ENCODE measurements around the gene CSRP2. TPM values are rescaled to one million over a fixed set of nuclear protein-coding genes. Genes with fewer than 3 reads are reported as not detected.

CSRP2 gene
- total RNA-seq, 2 experiments from 2014 or later: 0.33 to 0.41 TPM

DNA sequence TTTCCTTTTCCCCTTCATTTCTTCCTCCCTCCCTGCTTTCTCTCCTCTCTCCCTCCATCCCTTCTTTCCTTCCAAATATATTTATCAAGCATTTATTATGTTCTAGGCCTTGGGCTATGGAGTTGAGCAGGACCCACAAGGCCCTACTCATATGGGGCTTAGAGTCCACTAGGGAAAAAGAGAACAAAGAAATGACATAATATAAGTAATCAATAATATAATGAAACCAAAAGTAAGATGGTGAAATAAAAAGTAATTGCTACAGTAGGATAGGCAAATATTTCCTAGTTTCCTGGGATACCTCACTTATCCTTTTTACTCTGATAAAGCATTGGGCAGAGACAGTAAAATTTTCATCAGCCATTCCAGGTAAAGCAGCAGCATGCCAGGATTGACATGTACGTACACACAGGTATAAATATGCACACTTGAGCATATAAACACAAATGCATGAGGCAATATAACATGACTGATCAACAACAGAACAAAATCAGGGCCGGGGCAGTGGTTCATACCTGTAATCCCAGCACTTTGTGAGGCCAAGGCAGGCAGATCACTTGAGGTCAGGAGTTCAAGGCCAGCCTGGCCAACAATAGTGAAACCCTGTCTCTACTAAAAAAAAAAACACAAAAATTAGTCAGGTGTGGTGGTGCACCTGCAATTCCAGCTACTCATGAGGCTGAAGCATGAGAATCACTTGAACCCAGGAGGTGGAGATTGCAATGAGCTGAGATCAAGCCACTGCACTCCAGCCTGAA, 35.5 kb upstream of the CSRP2 start:
- no peaks in the 10 kb centered on the region for H3K4me1 Mint-ChIP-seq (ENCODE audit: low read depth)

DNA sequence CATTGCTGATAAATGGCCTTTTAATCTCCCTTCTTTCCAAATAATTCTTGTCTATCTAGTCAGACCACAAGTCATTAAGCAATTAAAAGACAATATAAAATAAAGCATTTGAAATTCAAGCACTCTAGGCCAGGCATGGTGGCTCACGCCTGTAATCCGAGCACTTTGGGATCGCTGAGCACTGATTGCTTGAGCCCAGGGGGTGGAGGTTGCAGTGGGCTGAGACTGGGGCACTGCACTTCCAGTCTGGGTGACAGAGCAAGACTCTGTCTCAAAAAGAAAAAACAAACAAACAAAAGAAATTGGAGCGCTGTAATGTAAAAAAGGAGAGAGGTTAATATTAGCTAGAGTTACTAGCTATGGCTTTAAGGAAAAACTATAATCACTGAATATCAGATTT, 30.5 kb upstream of the CSRP2 start:
- Mint-ChIP-seq H3K9me3 (no peaks in the 10 kb centered on the region), H3K4me1 (ENCODE audit: low read depth) (no peaks in the 10 kb centered on the region), H3K27me3 (peaks cover 10% of the 10 kb centered on the region), H3K27ac (no peak overlapping the region), H3K36me3 (no peaks in the 10 kb centered on the region), H3K4me3 (no peak overlapping the region)
- ChIA-PET POLR2A (no interaction called here), CTCF (no interaction called here)
- intact Hi-C loops (cut with micrococcal nuclease): no loop called here
- no peak for DNase-seq

More for the DNA sequence above, 35.5 kb upstream of the CSRP2 start:
- Mint-ChIP-seq H3K4me3 (no peak overlapping the region), H3K27ac (no peak overlapping the region), H3K36me3 (no peaks in the 10 kb centered on the region), H3K9me3 (no peaks in the 10 kb centered on the region), H3K27me3 (peaks cover 7% of the 10 kb centered on the region)
- no peak for DNase-seq
- intact Hi-C loops (cut with micrococcal nuclease): no loop called here
- CTCF ChIA-PET: no interaction called here
- POLR2A ChIA-PET: no interaction called here

DNA sequence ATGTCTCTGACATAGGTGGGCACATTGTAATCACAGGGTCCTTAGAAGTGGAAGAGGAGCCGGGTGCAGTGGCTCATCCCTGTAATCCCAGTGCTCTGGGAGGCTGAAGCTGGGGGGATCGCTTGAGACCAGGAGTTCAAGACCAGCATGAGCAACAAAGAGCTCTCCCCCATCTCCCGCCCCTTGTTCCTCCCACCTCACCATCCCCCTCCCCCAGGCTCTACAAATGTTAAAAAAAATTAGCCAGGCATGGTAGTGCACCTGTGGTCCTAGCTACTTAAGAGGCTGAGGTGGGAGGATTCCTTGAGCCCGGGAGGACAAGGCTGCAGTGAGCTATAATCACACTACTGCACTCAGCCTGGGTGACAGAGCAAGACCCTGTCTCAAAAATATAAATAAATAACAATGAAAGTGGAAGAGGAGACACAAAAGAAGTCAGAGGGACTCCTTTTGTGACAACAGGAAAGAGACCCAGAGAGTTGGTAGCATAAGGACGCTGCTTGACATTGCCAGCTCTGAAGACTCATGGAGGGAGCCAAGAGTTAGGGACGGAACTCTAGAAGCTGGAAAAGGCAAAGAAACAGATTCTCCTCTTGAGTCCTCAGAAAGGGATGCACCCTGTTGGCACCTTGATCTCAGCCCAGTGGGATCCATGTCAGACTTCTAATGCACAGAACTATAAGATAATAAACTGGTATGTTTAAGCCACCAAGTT, 29.6 kb upstream of the CSRP2 start:
- ChIA-PET POLR2A (no interaction called here), CTCF (interaction anchor here (0.6 kb wide), 1 partner anchor 121 kb away, joined by 3 read pairs; no protein-coding TSS in a partner anchor)
- H3K36me3 Mint-ChIP-seq: no peaks in the 10 kb centered on the region

DNA sequence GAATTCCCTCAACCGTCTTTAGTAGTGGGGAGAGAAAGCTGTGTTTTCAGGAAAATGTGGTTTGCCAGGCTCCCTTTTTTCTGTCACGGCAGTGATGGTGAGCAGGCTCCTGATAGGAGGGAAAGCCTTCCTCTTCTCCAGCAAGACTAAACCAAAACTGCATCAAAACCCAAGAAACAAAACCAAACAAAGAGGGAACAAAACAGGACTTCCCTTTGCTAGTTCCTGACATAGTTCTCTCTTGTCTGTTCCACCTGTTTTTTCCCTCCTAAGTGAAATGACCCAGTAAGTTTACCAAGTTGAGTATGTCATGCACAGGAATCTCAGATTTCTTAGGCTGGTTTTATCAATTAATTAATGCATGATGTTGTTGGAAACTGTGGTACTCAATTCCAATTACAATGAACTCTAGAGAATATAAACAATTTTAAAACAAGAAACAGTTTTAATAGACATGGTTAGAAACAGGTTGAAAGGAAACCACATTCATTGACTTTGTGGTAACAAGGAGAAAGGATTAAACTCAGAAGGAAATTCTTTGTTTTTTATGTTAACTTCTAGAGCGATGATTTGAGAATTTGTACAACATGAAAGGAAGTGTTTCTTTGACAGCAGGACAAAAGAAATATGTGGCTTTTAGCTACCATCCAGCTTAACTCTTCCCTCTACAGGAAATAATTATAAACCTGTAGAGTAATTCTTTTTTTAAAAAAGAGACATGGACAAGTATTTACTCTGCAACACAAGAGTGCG, 23.0 kb upstream of the CSRP2 start:
- H3K27me3 Mint-ChIP-seq: peaks cover 3% of the 10 kb centered on the region
- ChIA-PET POLR2A (no interaction called here), CTCF (no interaction called here)
- DNase-seq: no peak
- intact Hi-C loops (cut with micrococcal nuclease): no loop called here
- H3K4me1 Mint-ChIP-seq (ENCODE audit: low read depth): peaks cover 9% of the 10 kb centered on the region
- no peak overlapping the region for H3K4me3 Mint-ChIP-seq
- H3K36me3 Mint-ChIP-seq: no peaks in the 10 kb centered on the region
- H3K27ac Mint-ChIP-seq: no peak overlapping the region
- no peaks in the 10 kb centered on the region for H3K9me3 Mint-ChIP-seq

More for the DNA sequence above, 29.6 kb upstream of the CSRP2 start:
- no peaks in the 10 kb centered on the region for H3K9me3 Mint-ChIP-seq
- DNase-seq: no peak
- H3K27ac Mint-ChIP-seq: no peak overlapping the region
- intact Hi-C loops (cut with micrococcal nuclease): no loop called here
- H3K4me1 Mint-ChIP-seq (ENCODE audit: low read depth): no peaks in the 10 kb centered on the region
- peaks cover 10% of the 10 kb centered on the region for H3K27me3 Mint-ChIP-seq
- H3K4me3 Mint-ChIP-seq: no peak overlapping the region

DNA sequence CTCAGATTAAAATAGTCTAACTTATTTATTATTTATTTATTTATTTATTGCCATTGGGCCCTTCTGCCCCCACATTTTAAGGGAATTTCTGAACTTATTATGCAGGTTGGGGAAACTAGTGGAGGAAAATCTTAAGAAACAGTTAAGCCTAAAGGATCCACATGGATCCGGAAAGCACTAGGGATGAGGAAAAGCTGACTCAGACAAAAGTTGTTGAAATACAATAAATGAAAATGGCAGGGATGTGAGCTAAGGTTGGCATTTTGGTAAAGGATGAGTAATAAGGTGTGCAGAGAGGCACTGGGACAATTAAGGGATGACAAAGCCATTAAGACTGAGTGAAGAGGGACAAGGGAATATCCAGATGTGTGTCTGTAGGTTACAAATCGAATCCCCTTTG, 20.7 kb upstream of the CSRP2 start:
- CTCF ChIA-PET: no interaction called here
- POLR2A ChIA-PET: no interaction called here
- Mint-ChIP-seq H3K27ac (no peak overlapping the region), H3K4me1 (ENCODE audit: low read depth) (peaks cover 9% of the 10 kb centered on the region), H3K9me3 (no peaks in the 10 kb centered on the region), H3K4me3 (no peak overlapping the region), H3K27me3 (no peaks in the 10 kb centered on the region), H3K36me3 (no peaks in the 10 kb centered on the region)
- intact Hi-C loops (cut with micrococcal nuclease): no loop called here
- DNase-seq: no peak

DNA sequence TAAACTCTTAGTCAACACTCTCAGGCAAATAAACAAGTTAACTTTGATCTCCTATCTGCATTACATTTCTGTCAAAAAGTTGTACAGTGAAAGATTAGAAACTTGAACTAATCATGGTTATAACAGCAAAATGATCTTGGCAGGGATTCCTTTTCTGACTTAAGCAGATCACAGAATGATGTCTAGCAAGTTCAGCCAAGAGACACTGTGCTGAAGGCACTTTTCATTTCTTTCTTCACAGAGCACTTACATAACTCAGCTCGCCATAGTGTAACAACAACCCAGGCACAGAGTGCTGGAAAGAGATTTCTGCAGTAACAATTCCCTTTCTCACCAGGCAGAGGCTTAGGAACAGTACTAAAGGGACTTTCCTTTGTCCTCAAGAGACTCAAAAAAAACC, 19.6 kb upstream of the CSRP2 start:
- Mint-ChIP-seq H3K4me1 (ENCODE audit: low read depth) (peaks cover 9% of the 10 kb centered on the region), H3K27me3 (no peaks in the 10 kb centered on the region), H3K27ac (no peak overlapping the region), H3K9me3 (peaks cover 4% of the 10 kb centered on the region), H3K4me3 (no peak overlapping the region), H3K36me3 (no peaks in the 10 kb centered on the region)
- POLR2A ChIA-PET: no interaction called here
- intact Hi-C loops (cut with micrococcal nuclease): no loop called here
- no peak for DNase-seq
- CTCF ChIA-PET: no interaction called here

DNA sequence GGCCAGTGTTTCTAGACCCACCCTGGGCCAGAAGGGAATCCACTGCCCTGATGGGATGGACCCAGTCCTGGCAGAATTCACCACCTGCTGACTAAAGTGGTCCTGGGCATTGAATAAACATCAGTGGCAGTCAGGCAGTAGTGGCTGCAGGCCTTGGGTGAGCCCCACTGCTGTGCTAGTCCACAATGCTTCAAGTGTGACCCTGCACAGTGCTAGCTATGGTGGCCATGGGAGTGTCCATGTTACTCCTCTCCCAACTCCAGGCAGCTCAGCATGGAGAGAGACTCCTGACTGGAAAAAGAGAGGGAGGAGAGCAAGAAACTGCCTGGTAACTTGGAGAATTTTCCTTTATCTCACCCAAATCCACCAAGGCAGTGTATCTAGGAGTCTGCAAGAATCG, 17.5 kb upstream of the CSRP2 start:
- Mint-ChIP-seq H3K36me3 (no peaks in the 10 kb centered on the region), H3K4me1 (ENCODE audit: low read depth) (no peaks in the 10 kb centered on the region), H3K27ac (no peak overlapping the region), H3K9me3 (peaks cover 4% of the 10 kb centered on the region), H3K4me3 (no peak overlapping the region), H3K27me3 (peaks cover 6% of the 10 kb centered on the region)
- DNase-seq: no peak
- POLR2A ChIA-PET: no interaction called here
- CTCF ChIA-PET: interaction anchor here (1.2 kb wide), 1 partner anchor 115 kb away, joined by 3 read pairs; no protein-coding TSS in a partner anchor
- intact Hi-C loops (cut with micrococcal nuclease): no loop called here

DNA sequence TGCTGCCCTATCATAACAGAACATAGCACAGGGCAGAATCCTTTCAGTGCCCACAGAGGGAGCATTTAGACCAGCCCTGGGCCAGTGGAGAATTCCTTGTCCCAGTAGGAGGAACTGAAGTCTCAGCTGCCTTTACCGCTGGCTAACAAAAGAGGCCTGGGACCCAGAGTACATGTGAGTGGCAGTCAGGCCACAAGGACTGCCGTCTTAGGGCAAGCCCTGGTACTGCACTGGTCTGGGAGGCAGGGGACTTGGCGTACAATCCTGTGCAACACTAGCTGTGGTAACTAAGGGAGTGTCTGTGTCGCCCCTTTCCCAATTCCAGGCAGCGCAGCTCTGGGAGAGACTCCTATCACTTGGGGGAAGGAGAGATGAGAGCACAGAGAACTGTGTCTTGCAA, 17.0 kb upstream of the CSRP2 start:
- POLR2A ChIA-PET: no interaction called here
- H3K36me3 Mint-ChIP-seq: no peaks in the 10 kb centered on the region
- no peak overlapping the region for H3K4me3 Mint-ChIP-seq
- peaks cover 6% of the 10 kb centered on the region for H3K27me3 Mint-ChIP-seq
- no peak overlapping the region for H3K27ac Mint-ChIP-seq
- no peaks in the 10 kb centered on the region for H3K4me1 Mint-ChIP-seq (ENCODE audit: low read depth)
- CTCF ChIA-PET: no interaction called here
- intact Hi-C loops (cut with micrococcal nuclease): no loop called here
- DNase-seq: no peak
- H3K9me3 Mint-ChIP-seq: peaks cover 4% of the 10 kb centered on the region

DNA sequence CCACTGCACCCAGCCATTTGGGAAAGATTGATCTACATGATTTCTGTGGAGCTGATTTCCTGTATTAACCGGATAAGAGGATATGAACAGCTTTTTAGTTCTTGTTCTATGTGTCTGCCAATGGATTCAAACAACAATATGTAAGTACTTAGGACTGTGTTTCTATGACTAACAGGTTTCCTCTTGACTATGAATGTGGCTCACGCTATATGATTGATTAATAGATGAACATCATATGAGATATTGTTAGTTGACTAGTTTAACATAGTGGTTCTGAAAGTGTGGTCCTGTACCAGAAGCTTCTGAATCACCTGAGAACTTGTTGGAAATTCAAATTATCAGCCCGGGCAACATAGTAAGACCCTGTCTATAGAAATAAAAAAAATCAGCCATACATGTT, 12.8 kb upstream of the CSRP2 start:
- DNase-seq: no peak
- CTCF ChIA-PET: no interaction called here
- H3K4me1 Mint-ChIP-seq (ENCODE audit: low read depth): no peaks in the 10 kb centered on the region
- H3K27me3 Mint-ChIP-seq: peaks cover 19% of the 10 kb centered on the region
- intact Hi-C loops (cut with micrococcal nuclease): no loop called here
- no peaks in the 10 kb centered on the region for H3K36me3 Mint-ChIP-seq
- POLR2A ChIA-PET: no interaction called here
- H3K9me3 Mint-ChIP-seq: peaks cover 4% of the 10 kb centered on the region
- no peak overlapping the region for H3K4me3 Mint-ChIP-seq
- H3K27ac Mint-ChIP-seq: no peak overlapping the region

DNA sequence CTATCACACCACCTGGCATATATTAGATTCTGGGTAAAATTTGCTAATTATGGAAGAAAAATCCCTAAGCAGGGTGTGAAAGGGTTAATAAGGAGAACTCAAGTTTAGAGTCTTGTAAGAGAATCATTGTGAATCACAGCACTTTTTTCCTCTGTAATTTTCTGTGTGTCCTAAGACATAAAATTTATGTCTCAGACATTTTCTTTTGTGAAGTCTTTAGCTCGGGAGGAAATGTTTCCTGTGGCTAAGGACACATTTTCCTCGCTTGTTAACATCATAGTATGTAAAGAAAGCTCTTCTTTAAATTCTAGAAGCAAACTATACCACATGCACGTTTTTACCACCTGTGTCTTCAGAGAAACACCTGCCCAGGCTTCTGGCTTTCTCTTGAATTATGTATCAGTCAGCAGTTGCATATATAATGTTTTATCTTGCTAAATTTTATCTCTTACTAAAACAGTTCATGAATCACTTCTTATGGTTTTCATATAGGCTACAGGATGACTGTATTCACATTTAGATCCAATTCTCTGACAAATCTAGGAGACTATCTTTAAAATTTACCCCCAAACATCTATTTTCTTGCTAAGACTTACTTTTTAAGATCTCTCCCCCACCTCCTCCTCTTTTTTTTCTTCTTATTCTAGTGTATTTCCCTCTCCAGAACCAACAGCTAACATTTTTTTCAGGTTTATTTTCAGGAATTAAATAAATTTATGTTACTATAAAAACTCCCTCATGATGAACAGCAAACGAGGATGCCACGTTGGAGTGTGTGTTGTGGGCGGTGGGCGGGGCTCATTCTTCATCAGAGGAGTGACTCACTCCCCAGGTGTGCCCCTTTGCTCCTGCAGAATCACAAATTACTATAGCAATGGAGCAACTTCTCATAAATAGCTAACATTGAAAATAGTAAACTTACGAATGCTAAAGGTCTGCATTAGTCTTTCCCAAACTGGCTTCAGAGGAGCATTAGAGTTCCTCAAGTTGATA, 11.6 kb upstream of the CSRP2 start:
- peak; percentile 60 for DNase-seq
- Mint-ChIP-seq H3K4me1 (ENCODE audit: low read depth) (no peaks in the 10 kb centered on the region), H3K4me3 (no peak overlapping the region), H3K27ac (no peak overlapping the region), H3K27me3 (peaks cover 26% of the 10 kb centered on the region), H3K36me3 (no peaks in the 10 kb centered on the region), H3K9me3 (peaks cover 4% of the 10 kb centered on the region)
- ChIA-PET CTCF (no interaction called here), POLR2A (no interaction called here)
- intact Hi-C loops (cut with micrococcal nuclease): no loop called here

DNA sequence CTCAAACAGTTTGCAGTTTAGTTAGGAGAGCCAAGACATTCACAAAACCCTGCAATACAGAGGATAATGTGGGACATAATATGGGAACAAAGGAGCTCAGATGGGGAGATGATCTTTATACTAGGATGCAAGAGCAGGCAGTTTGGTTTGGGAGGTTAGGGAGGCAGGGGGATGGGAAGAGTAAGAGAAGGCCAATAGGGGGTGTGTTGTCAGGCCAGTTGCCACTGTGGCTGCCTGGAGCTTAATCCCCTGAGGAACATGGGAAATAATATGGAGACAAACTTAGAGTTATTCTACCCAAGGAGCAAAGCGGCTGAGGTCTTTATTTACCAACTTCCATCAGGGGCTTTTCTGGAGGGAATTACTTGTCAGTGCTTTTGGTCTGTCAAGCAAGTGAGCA, 10.0 kb upstream of the CSRP2 start:
- H3K4me3 Mint-ChIP-seq: no peak overlapping the region
- ChIA-PET CTCF (no interaction called here), POLR2A (no interaction called here)
- DNase-seq: no peak
- H3K27ac Mint-ChIP-seq: no peak overlapping the region
- no peaks in the 10 kb centered on the region for H3K9me3 Mint-ChIP-seq
- no peaks in the 10 kb centered on the region for H3K36me3 Mint-ChIP-seq
- peaks cover 31% of the 10 kb centered on the region for H3K27me3 Mint-ChIP-seq
- intact Hi-C loops (cut with micrococcal nuclease): no loop called here
- H3K4me1 Mint-ChIP-seq (ENCODE audit: low read depth): no peaks in the 10 kb centered on the region

DNA sequence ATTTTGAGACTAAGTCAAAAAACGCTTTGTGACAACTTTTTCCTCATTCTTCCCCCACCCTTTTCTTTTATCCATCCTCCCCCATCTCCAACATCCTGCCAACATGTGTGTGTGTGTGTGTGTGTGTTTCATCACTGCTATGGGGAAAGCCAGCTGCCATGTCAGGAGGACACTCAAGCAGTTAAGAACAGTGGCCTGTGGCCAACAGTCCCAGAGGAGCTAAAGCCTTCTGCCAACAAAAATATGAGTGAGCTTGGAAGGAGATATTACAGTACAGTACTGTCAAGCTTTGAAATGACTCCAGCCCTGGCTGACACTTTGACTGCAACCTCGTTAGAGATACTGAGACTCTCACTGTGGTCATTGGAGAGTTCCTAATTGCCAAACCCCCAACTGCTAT, 5.0 kb upstream of the CSRP2 start:
- CTCF ChIA-PET: no interaction called here

More for the DNA sequence above, 5.0 kb upstream of the CSRP2 start:
- DNase-seq: no peak
- Mint-ChIP-seq H3K27me3 (peaks cover 38% of the 10 kb centered on the region), H3K4me3 (no peak overlapping the region), H3K36me3 (no peaks in the 10 kb centered on the region), H3K9me3 (no peaks in the 10 kb centered on the region), H3K4me1 (ENCODE audit: low read depth) (no peaks in the 10 kb centered on the region), H3K27ac (no peak overlapping the region)
- intact Hi-C loops (cut with micrococcal nuclease): no loop called here
- POLR2A ChIA-PET: no interaction called here

Data from activated CD4-positive, alpha-beta memory T cell treated with anti-CD3 and anti-CD28 coated beads for 36 hours (primary cell).